MM.1S (cell line): ENCODE results near the gene CDX2.

Experiments
- DNase-seq: peaks from one replicate; pipeline ENCODE4 v3.0.0-alpha.2; 2015
- H2AFZ ChIP-seq: fragments of 300-600 bp; sonication (generic); 2 replicates; pipeline ENCODE4 v1.6.0; 2016; ENCODE audit warnings: antibody characterized with exemption, low read length
- H3F3A ChIP-seq: fragments of 300-600 bp; sonication (generic); 2 replicates; pipeline ENCODE4 v1.6.1; 2016; ENCODE audit warnings: mild to moderate bottlenecking, antibody characterized with exemption, low read length, moderate library complexity, mixed read lengths; ENCODE audit not compliant: insufficient read depth
- H3K27ac ChIP-seq: fragments of 300-600 bp; sonication (generic); 2 replicates; pipeline ENCODE4 v1.5.1; 2016; ENCODE audit warnings: mild to moderate bottlenecking, low read length
- H3K27me3 ChIP-seq: fragments of 300-600 bp; sonication (generic); replicated peaks from 2 replicates; pipeline ENCODE4 v1.6.0; 2016; ENCODE audit warnings: low read length; ENCODE audit not compliant: insufficient read depth
- H3K36me3 ChIP-seq: fragments of 300-600 bp; sonication (generic); replicated peaks from 2 replicates; pipeline ENCODE4 v1.6.1; 2016; ENCODE audit warnings: mild to moderate bottlenecking, low read length, mixed read lengths; ENCODE audit not compliant: insufficient read depth
- H3K4me1 ChIP-seq: fragments of 300-600 bp; sonication (generic); 2 replicates; pipeline ENCODE4 v1.6.1; 2016; ENCODE audit warnings: low read length, mixed read lengths
- H3K4me2 ChIP-seq: fragments of 300-600 bp; sonication (generic); 2 replicates; pipeline ENCODE4 v1.6.0; 2016; ENCODE audit warnings: low read depth, low read length
- H3K4me3 ChIP-seq: fragments of 300-600 bp; sonication (generic); 2 replicates; pipeline ENCODE4 v1.5.1; 2016; ENCODE audit warnings: low read length, mixed read lengths
- H3K79me2 ChIP-seq: fragments of 300-600 bp; sonication (generic); 2 replicates; pipeline ENCODE4 v1.6.1; 2016; ENCODE audit warnings: mixed run types, low read length, mixed read lengths
- H3K9ac ChIP-seq: fragments of 300-600 bp; sonication (generic); 2 replicates; pipeline ENCODE4 v1.6.1; 2016; ENCODE audit warnings: low read length, mixed read lengths
- H3K9me2 ChIP-seq: fragments of 300-600 bp; sonication (generic); replicated peaks from 2 replicates; pipeline ENCODE4 v1.6.1; 2016; ENCODE audit warnings: mild to moderate bottlenecking, low read length, mixed read lengths; ENCODE audit not compliant: insufficient read depth
- H3K9me3 ChIP-seq: fragments of 300-600 bp; sonication (generic); replicated peaks from 2 replicates; pipeline ENCODE4 v1.6.1; 2016; ENCODE audit warnings: mild to moderate bottlenecking, low read length, mixed read lengths; ENCODE audit not compliant: insufficient read depth
- H4K20me1 ChIP-seq: fragments of 300-600 bp; sonication (generic); 2 replicates; pipeline ENCODE4 v1.6.1; 2016; ENCODE audit warnings: mild to moderate bottlenecking, low read length, moderate library complexity, mixed read lengths; ENCODE audit not compliant: insufficient read depth
- EZH2 ChIP-seq: fragments of 300-600 bp; sonication (generic); optimal IDR thresholded peaks from 2 replicates; pipeline ENCODE3; 2017; ENCODE audit warnings: low read depth, mild to moderate bottlenecking, antibody characterized with exemption, low read length, mixed read lengths
- EZH2phosphoT487 ChIP-seq: fragments of 300-600 bp; sonication (generic); IDR thresholded peaks from 2 replicates; pipeline ENCODE4 v1.6.1; 2018; ENCODE audit warnings: antibody characterized with exemption, low read length
- TF ChIP-seq, protein P1 (sequence below): fragments of 300-600 bp; sonication (generic); IDR thresholded peaks from 2 replicates; pipeline ENCODE4 v1.5.1; 2016; ENCODE audit warnings: antibody characterized with exemption, low read length, mixed read lengths

Gene CDX2

DNA sequence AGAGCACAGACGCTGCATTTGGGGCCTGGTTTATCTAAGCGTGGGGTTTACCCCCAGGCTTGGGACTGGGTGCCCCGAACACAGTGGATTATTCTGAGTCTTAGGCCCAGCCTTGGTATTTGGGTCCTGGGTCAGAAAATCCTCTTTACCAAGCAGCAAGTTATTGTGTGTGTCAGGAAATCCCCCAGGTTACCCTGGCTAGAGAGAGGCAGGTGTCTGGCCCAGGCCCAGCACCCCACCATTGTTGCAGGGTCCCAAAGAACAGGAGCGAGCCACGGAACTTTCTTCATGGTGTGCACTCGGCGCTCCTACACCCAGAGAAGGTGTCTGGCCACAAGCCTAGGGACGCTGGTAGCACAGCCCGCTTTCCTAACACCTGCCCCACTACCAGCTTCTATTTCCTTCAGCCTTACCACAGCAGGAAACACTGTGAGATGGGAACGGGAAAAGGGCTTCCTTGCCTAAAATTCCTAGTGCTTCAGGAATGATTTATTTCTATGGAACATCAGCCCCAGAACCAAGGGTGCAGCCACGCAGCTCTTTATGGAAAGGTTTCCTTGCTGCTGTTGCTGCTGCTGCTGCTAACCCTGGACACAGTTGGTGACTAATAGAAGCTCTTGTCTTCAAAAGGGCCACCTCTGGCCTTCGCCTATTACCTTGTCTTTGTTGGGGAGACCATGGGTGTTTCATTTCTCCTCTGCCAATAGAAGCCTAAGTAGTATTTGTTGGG, 7.4 kb upstream of the CDX2 start:
- Histone ChIP-seq H3K27ac (no peak overlapping the region), H3K27me3 (no peaks in the 10 kb centered on the region), H3K9ac (no peak overlapping the region), H3K9me3 (no peaks in the 10 kb centered on the region), H3K36me3 (no peaks in the 10 kb centered on the region), H3K9me2 (no peaks in the 10 kb centered on the region), H2AFZ (no peak overlapping the region), H3F3A (no peaks in the 10 kb centered on the region), H3K79me2 (no peaks in the 10 kb centered on the region), H3K4me2 (no peak overlapping the region), H3K4me1 (no peaks in the 10 kb centered on the region), H4K20me1 (no peaks in the 10 kb centered on the region), H3K4me3 (no peak overlapping the region)
- TF ChIP-seq EZH2 (no peak), EZH2phosphoT487 (no peak)
- TF ChIP-seq, protein P1, sequence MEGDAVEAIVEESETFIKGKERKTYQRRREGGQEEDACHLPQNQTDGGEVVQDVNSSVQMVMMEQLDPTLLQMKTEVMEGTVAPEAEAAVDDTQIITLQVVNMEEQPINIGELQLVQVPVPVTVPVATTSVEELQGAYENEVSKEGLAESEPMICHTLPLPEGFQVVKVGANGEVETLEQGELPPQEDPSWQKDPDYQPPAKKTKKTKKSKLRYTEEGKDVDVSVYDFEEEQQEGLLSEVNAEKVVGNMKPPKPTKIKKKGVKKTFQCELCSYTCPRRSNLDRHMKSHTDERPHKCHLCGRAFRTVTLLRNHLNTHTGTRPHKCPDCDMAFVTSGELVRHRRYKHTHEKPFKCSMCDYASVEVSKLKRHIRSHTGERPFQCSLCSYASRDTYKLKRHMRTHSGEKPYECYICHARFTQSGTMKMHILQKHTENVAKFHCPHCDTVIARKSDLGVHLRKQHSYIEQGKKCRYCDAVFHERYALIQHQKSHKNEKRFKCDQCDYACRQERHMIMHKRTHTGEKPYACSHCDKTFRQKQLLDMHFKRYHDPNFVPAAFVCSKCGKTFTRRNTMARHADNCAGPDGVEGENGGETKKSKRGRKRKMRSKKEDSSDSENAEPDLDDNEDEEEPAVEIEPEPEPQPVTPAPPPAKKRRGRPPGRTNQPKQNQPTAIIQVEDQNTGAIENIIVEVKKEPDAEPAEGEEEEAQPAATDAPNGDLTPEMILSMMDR = no peak
- DNase-seq = no peak

DNA sequence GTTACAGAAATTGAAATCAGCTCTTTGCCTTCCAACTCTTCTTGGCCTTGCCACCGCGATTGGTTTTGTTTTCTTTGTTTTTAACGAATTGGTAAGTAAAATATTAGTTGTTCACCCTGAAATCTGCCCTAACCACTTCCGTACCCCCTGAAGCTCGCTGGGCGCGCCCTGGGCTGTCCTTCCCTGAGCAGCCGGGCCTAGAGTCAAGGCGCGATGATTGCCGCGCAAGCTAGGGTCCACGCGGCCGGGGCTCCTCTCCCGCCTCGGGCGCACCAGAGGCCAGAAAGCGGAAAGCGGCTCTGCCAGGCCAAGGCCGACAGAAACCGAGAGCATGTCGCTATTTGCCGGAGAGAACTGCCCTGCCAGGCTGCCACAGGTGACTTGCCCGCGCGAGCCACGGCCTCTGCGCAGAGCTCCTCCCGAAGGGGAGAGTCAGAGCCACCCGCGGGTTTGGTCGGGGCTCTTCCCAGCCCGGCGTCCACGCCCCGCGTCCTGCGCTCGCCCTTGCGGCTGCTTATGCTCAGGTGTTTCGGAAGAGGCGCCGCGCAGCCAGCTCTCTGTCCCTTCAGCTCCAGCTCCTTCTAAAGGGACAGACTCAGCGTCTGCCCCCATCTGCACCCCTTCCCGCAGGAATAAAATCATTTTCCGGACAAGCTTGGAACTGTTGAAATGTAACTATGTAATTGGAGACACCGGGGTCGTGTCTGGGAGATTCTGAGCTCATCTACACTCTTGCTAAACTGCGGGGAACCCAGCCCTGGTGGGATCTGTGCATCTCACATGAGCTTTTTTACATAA, 6.6 kb upstream of the CDX2 start:
- Histone ChIP-seq H3K4me2 (no peak overlapping the region), H4K20me1 (no peaks in the 10 kb centered on the region), H3K79me2 (no peaks in the 10 kb centered on the region), H3K27me3 (no peaks in the 10 kb centered on the region), H3K9me2 (no peaks in the 10 kb centered on the region), H2AFZ (no peak overlapping the region), H3K4me1 (no peaks in the 10 kb centered on the region), H3K4me3 (no peak overlapping the region), H3K36me3 (no peaks in the 10 kb centered on the region), H3K9me3 (no peaks in the 10 kb centered on the region), H3F3A (no peaks in the 10 kb centered on the region), H3K27ac (no peak overlapping the region), H3K9ac (no peak overlapping the region)
- TF ChIP-seq, protein P1 = no peak
- TF ChIP-seq EZH2 = no peak
- no peak for TF ChIP-seq EZH2phosphoT487
- no peak for DNase-seq

DNA sequence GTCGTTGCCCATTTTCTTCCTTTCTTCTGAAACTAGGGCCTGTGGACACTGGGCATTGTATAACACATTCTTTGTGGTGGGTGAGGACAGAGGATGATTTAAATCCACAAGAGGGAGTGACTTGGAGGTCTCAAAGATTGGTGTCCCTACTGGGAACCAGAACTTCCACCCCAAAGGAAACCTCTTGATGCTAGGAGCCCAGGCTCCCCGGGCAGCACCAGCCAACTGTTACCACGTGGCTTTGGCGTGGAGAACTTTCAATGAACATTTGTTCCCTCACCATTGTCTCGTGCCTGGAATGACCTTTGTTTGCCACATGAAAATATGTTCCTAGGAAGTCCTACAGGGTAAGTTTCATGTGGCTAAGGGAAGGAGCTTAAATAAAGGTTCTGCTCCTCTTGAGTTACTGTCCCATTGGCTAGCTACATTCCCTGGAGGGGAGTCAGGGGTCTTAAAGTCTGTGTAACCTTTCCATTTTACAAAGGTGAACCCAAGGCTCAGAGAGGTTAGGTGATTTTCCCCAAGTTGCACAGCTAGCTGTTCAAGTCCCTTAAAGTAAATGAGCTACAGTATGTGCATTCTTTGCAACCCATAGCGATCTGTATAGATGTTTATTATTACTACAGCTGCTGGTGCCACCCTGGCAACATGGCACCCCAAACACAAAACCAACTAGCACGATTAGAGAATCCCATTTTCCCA, 5.0 kb upstream of the CDX2 start:
- no peak overlapping the region for H3K4me3 ChIP-seq
- H3K79me2 ChIP-seq = no peaks in the 10 kb centered on the region
- no peak for DNase-seq
- H3K9me2 ChIP-seq = no peaks in the 10 kb centered on the region
- no peak overlapping the region for H2AFZ ChIP-seq
- TF ChIP-seq EZH2phosphoT487 = no peak
- TF ChIP-seq, protein P1 = no peak
- TF ChIP-seq EZH2 = no peak
- no peaks in the 10 kb centered on the region for H3K4me1 ChIP-seq
- no peak overlapping the region for H3K27ac ChIP-seq
- no peaks in the 10 kb centered on the region for H4K20me1 ChIP-seq
- H3K9ac ChIP-seq = no peak overlapping the region
- no peaks in the 10 kb centered on the region for H3K36me3 ChIP-seq
- no peaks in the 10 kb centered on the region for H3F3A ChIP-seq
- no peak overlapping the region for H3K4me2 ChIP-seq
- H3K27me3 ChIP-seq = peaks cover 11% of the 10 kb centered on the region
- H3K9me3 ChIP-seq = no peaks in the 10 kb centered on the region
